Gastrocnemius medialis (tissue), 4 donors: ENCODE results near the gene ETFDH. TPM values are rescaled to one million over a fixed set of nuclear protein-coding genes. Genes with fewer than 3 reads are reported as not detected.
"Not testable (repeated sequence)": the region's sequence is repeated elsewhere in the genome, so short reads cannot be mapped to it uniquely, and the experiment has no call there.

ENCODE experiments used
- ATAC-seq, 2 donors: fragments of 150-250 bp; one replicate each; pipeline ENCODE4 v1.9.1; 2016
- DNase-seq, 2 donors: peaks; one replicate each; pipeline ENCODE4 v3.0.0-alpha.2; 2019
- H3K27ac ChIP-seq, 4 donors: fragments of 200-600 bp; sonication (generic); 1 replicate in 1 of 4; 2 replicates in 3 of 4; pipeline ENCODE4 v1.5.1; 2016 to 2018; ENCODE audit warnings: mild to moderate bottlenecking in 2 of 4, moderate library complexity in 1 of 4
- H3K27me3 ChIP-seq, 3 donors: fragments of 200-600 bp; sonication (generic) in 2 of 3; 1 replicate in 1 of 3; 2 replicates in 2 of 3; pipeline versions ENCODE4 v1.5.1 to v1.6.0; 2016 to 2019; ENCODE audit warnings: mild to moderate bottlenecking in 1 of 3, moderate library complexity in 1 of 3
- H3K36me3 ChIP-seq, 2 donors: fragments of 200-600 bp; sonication (generic) in 1 of 2; one replicate each; pipeline ENCODE4 v1.5.1; 2017 to 2018
- H3K4me1 ChIP-seq, 2 donors: fragments of 200-600 bp; sonication (generic) in 1 of 2; one replicate each; pipeline ENCODE4 v1.5.1; 2016 to 2017; ENCODE audit warnings: mild to moderate bottlenecking in 2 of 2
- H3K4me3 ChIP-seq, 4 donors: fragments of 200-600 bp; sonication (generic) in 3 of 4; 1 replicate in 1 of 4; 2 replicates in 3 of 4; pipeline ENCODE4 v1.5.1; 2016 to 2019; ENCODE audit warnings: mild to moderate bottlenecking in 2 of 4
- H3K9me3 ChIP-seq, 3 donors: fragments of 200-600 bp; sonication (generic) in 2 of 3; 1 replicate in 1 of 3; 2 replicates in 2 of 3; pipeline ENCODE4 v1.5.1; 2016 to 2019
- CTCF ChIP-seq, 5 experiments: fragments of 450-650 bp in 3 of 5; fragments of 200-600 bp in 2 of 5; sonication (generic) in 2 of 5; IDR thresholded peaks in 4 of 5; conservative IDR thresholded peaks in 1 of 5; 1 replicate in 4 of 5; 2 replicates in 1 of 5; pipeline ENCODE4 v1.5.1; 2016 to 2019; ENCODE audit warnings: antibody characterized with exemption in 5 of 5, mild to moderate bottlenecking in 3 of 5, moderate library complexity in 3 of 5
- POLR2A ChIP-seq, 2 donors: fragments of 450-650 bp; IDR thresholded peaks; one replicate each; pipeline ENCODE4 v1.6.1; 2017; ENCODE audit warnings: antibody characterized with exemption in 2 of 2, mild to moderate bottlenecking in 2 of 2, moderate library complexity in 2 of 2
- in situ Hi-C, 4 donors: fragments of 200-750 bp; cut with MboI; loops; one replicate each; pipeline versions ENCODE4 v1.15.0 to v1.8.0; 2017; ENCODE audit warnings: low sequenced_read_pairs in 4 of 4
- intact Hi-C: fragments of 100-400 bp; cut with DNase I; formaldehyde crosslinking; loops from one replicate; pipeline ENCODE4 v1.15.1; 2023; ENCODE audit warnings: low total_unique reads
- total RNA-seq, 4 donors: library from RNA; depleted of rRNA; stranded (reverse); fragments of >200 nt; gene quantifications; one replicate each; pipeline versions ENCODE4 v1.1.0 to v1.2.3, GENCODE V29; 2016

ETFDH gene
- total RNA-seq, 4 donors from 2014 or later: 53.1 to 83.1 (median 62.0) TPM

GRCh38 chr4:158656439-158656838 is 15.7 kb upstream of the ETFDH start:
- TF ChIP-seq POLR2A (IDR thresholded peaks at IDR 0.05) (no peak), CTCF (IDR thresholded peaks at IDR 0.05 in 4 of 5, conservative IDR thresholded peaks at IDR 0.05 in 1 of 5) (no peak)
- DNase-seq (no peak), ATAC-seq (no peak)
- intact Hi-C loops: no loop called here
- no peak overlapping the region for H3K27ac ChIP-seq
- no peaks in the 10 kb centered on the region for H3K36me3 ChIP-seq
- no peaks in the 10 kb centered on the region for H3K9me3 ChIP-seq
- no peak overlapping the region for H3K4me3 ChIP-seq
- H3K27me3 ChIP-seq: no peaks in the 10 kb centered on the region
- no peaks in the 10 kb centered on the region for H3K4me1 ChIP-seq
- in situ Hi-C loops: no loop called here

- H3K9me3 ChIP-seq: no peaks in the 10 kb centered on the region
- H3K27ac ChIP-seq: no peak overlapping the region
- H3K36me3 ChIP-seq: no peaks in the 10 kb centered on the region
- no peak overlapping the region for H3K4me3 ChIP-seq
- TF ChIP-seq POLR2A (IDR thresholded peaks at IDR 0.05) (no peak), CTCF (IDR thresholded peaks at IDR 0.05 in 4 of 5, conservative IDR thresholded peaks at IDR 0.05 in 1 of 5) (no peak)
- ATAC-seq (no peak), DNase-seq (no peak)
- H3K27me3 ChIP-seq: no peaks in the 10 kb centered on the region
- in situ Hi-C loops: no loop called here
- H3K4me1 ChIP-seq: no peaks in the 10 kb centered on the region
- intact Hi-C loops: no loop called here
These were observed 14.8 kb upstream of the ETFDH start for GRCh38 chr4:158657291-158657690.

GRCh38 chr4:158663255-158663654 is 8.8 kb upstream of the ETFDH start:
- ATAC-seq, DNase-seq, H3K27me3 ChIP-seq, H3K36me3 ChIP-seq, H3K9me3 ChIP-seq, intact Hi-C loops, H3K4me1 ChIP-seq, H3K27ac ChIP-seq, in situ Hi-C loops, H3K4me3 ChIP-seq: not testable (repeated sequence)

GRCh38 chr4:158663707-158664625 is 8.1 kb upstream of the ETFDH start:
- H3K27me3 ChIP-seq, ATAC-seq, H3K4me1 ChIP-seq, H3K4me3 ChIP-seq, H3K36me3 ChIP-seq, DNase-seq, H3K9me3 ChIP-seq, intact Hi-C loops, in situ Hi-C loops, H3K27ac ChIP-seq: not testable (repeated sequence)

- H3K27me3 ChIP-seq: no peaks in the 10 kb centered on the region
- no peak overlapping the region for H3K4me3 ChIP-seq
- no peaks in the 10 kb centered on the region for H3K36me3 ChIP-seq
- H3K27ac ChIP-seq: no peak overlapping the region
- DNase-seq: no peak
- H3K9me3 ChIP-seq: no peaks in the 10 kb centered on the region
- ATAC-seq: no peak
- no peak for TF ChIP-seq POLR2A (IDR thresholded peaks at IDR 0.05)
- TF ChIP-seq CTCF (IDR thresholded peaks at IDR 0.05 in 4 of 5, conservative IDR thresholded peaks at IDR 0.05 in 1 of 5): no peak
- intact Hi-C loops (no loop called here), in situ Hi-C loops (no loop called here)
- no peaks in the 10 kb centered on the region for H3K4me1 ChIP-seq
These were observed 7.3 kb upstream of the ETFDH start for GRCh38 chr4:158664806-158665205.
